ENCODE data around the gene CRKL. TPM values are rescaled to one million over a fixed set of nuclear protein-coding genes. Genes with fewer than 3 reads are reported as not detected.

CRKL gene
- total RNA-seq, 1 experiment from 2014 or later = 106 TPM

GRCh38 chr22:20944042-20944441, 26.8 kb downstream of the CRKL start:
- no CpG with 5 or more reads among the region's 1 CpG for WGBS (ENCODE audit: extremely low coverage, insufficient read length, low lambda C conversion rate)
- Histone ChIP-seq H3K4me2 (ENCODE audit: insufficient read depth, insufficient read length, low read length) (no peak overlapping the region), H2BK20ac (ENCODE audit: low read depth, low read length, poor library complexity, severe bottlenecking) (no peak overlapping the region), H4K91ac (ENCODE audit: insufficient read length, low read depth, low read length) (no peak overlapping the region), H3K9me3 (ENCODE audit: control insufficient read depth, low read depth, low read length) (no peaks in the 10 kb centered on the region), H2AFZ (ENCODE audit: low read length) (no peak overlapping the region), H4K20me1 (ENCODE audit: control insufficient read depth, insufficient read depth, insufficient read length) (no peaks in the 10 kb centered on the region), H3K14ac (ENCODE audit: insufficient read depth, low read length) (no peak overlapping the region), H3T11ph (ENCODE audit: low read length) (no peak overlapping the region), H2BK12ac (ENCODE audit: insufficient read length, low read depth, low read length) (no peak overlapping the region), H3K9ac (ENCODE audit: extremely low read depth, insufficient read length, low read length) (no peak overlapping the region), H3K56ac (ENCODE audit: insufficient read length, low read depth, low read length) (no peak overlapping the region), H3K27ac (ENCODE audit: insufficient read length, low read depth, low read length) (no peak overlapping the region), H2BK5ac (ENCODE audit: insufficient read length, low read length) (no peak overlapping the region), H2BK120ac (ENCODE audit: low read depth, low read length, poor library complexity, severe bottlenecking) (no peak overlapping the region), H2BK15ac (ENCODE audit: low read depth, low read length) (no peak overlapping the region), H4K5ac (ENCODE audit: insufficient read length, low read depth, low read length) (no peak overlapping the region), H3K79me1 (ENCODE audit: insufficient read depth, low read depth, low read length, poor library complexity, severe bottlenecking) (peaks cover 2% of the 10 kb centered on the region), H3K23me2 (ENCODE audit: insufficient read length, low read depth, low read length, poor library complexity, severe bottlenecking) (no peaks in the 10 kb centered on the region), H3K4ac (ENCODE audit: low read depth, low read length) (no peak overlapping the region), H3K27me3 (ENCODE audit: insufficient read depth, low read length) (no peaks in the 10 kb centered on the region), H4K8ac (replicated peaks; ENCODE audit: insufficient read length, low read depth, low read length) (no peak overlapping the region), H3K79me2 (ENCODE audit: insufficient read depth, low read length) (peaks cover 67% of the 10 kb centered on the region), H2AK5ac (ENCODE audit: insufficient read length, low read length) (no peak overlapping the region), H3K18ac (ENCODE audit: insufficient read length, low read depth, low read length) (no peak overlapping the region), H3K23ac (ENCODE audit: insufficient read length, low read depth, low read length) (no peak overlapping the region), H3K4me1 (ENCODE audit: insufficient read depth, low read length) (no peaks in the 10 kb centered on the region)
- TF ChIP-seq, protein P1, sequence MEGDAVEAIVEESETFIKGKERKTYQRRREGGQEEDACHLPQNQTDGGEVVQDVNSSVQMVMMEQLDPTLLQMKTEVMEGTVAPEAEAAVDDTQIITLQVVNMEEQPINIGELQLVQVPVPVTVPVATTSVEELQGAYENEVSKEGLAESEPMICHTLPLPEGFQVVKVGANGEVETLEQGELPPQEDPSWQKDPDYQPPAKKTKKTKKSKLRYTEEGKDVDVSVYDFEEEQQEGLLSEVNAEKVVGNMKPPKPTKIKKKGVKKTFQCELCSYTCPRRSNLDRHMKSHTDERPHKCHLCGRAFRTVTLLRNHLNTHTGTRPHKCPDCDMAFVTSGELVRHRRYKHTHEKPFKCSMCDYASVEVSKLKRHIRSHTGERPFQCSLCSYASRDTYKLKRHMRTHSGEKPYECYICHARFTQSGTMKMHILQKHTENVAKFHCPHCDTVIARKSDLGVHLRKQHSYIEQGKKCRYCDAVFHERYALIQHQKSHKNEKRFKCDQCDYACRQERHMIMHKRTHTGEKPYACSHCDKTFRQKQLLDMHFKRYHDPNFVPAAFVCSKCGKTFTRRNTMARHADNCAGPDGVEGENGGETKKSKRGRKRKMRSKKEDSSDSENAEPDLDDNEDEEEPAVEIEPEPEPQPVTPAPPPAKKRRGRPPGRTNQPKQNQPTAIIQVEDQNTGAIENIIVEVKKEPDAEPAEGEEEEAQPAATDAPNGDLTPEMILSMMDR (conservative IDR thresholded peaks at IDR 0.05) = no peak
- no peak for DNase-seq
- no peak overlapping the region for H3K4me3 Mint-ChIP-seq
- H3K4me1 Mint-ChIP-seq = peaks cover 6 to 31% of the 10 kb centered on the region in 2 experiments
- H3K27me3 Mint-ChIP-seq (ENCODE audit: low read depth) = no peaks in the 10 kb centered on the region; the same call in 1 of the 2 replicates
- H3K27ac Mint-ChIP-seq = no peak overlapping the region
- H3K9me3 Mint-ChIP-seq = no peaks in the 10 kb centered on the region
- H3K36me3 Mint-ChIP-seq (ENCODE audit: insufficient read depth in 1 of 3, low read depth in 3 of 3) = peaks cover 13 to 29% (median 29%) of the 10 kb centered on the region in 3 experiments; a peak in 6 of 7 replicates
